HG03439 (cell line): ENCODE measurements around the gene MACROD2.
A peak's percentile ranks its signal among the peaks of the same experiment; 100 is the strongest.

Experiments used
- ATAC-seq: cut with Tn5 transposase; IDR thresholded peaks from one replicate; pipeline ENCODE4 v1.9.1; 2021; ENCODE audit warnings: mild to moderate bottlenecking, moderate library complexity; ENCODE audit not compliant: unreplicated experiment

MACROD2 gene

GRCh38 chr20:15658295-15658694 is 1663.0 kb downstream of the MACROD2 start:
- ATAC-seq: no peak

GRCh38 chr20:15673206-15673605 is 1677.9 kb downstream of the MACROD2 start:
- no peak for ATAC-seq

GRCh38 chr20:15674253-15675060 is 1679.1 kb downstream of the MACROD2 start:
- ATAC-seq: no peak

GRCh38 chr20:15675061-15675514 is 1679.8 kb downstream of the MACROD2 start:
- ATAC-seq: no peak

GRCh38 chr20:15675813-15676484 is 1680.6 kb downstream of the MACROD2 start:
- no peak for ATAC-seq

GRCh38 chr20:15676815-15677214 is 1681.5 kb downstream of the MACROD2 start:
- no peak for ATAC-seq

- ATAC-seq: no peak
Observed at GRCh38 chr20:15682690-15683089, 1687.4 kb downstream of the MACROD2 start.

- ATAC-seq: no peak
Observed at GRCh38 chr20:15692570-15692969, 1697.3 kb downstream of the MACROD2 start.

GRCh38 chr20:15699431-15700146 is 1704.3 kb downstream of the MACROD2 start:
- ATAC-seq: no peak

- no peak for ATAC-seq
Observed at GRCh38 chr20:15700147-15700765, 1704.9 kb downstream of the MACROD2 start.

- no peak for ATAC-seq
Observed at GRCh38 chr20:15702161-15702560, 1706.8 kb downstream of the MACROD2 start.

- ATAC-seq: no peak
Observed at GRCh38 chr20:15703171-15703911, 1708.0 kb downstream of the MACROD2 start.

- no peak for ATAC-seq
Observed at GRCh38 chr20:15705975-15706374, 1710.7 kb downstream of the MACROD2 start.

GRCh38 chr20:15706719-15707118 is 1711.4 kb downstream of the MACROD2 start:
- no peak for ATAC-seq

- peak; percentile 56 for ATAC-seq
Observed at GRCh38 chr20:15708984-15709598, 1713.8 kb downstream of the MACROD2 start.

- no peak for ATAC-seq
Observed at GRCh38 chr20:15710636-15711035, 1715.3 kb downstream of the MACROD2 start.

- no peak for ATAC-seq
Observed at GRCh38 chr20:15711177-15711576, 1715.9 kb downstream of the MACROD2 start.

GRCh38 chr20:15716256-15716655 is 1720.9 kb downstream of the MACROD2 start:
- ATAC-seq: no peak

GRCh38 chr20:15726416-15726815 is 1731.1 kb downstream of the MACROD2 start:
- no peak for ATAC-seq

- no peak for ATAC-seq
Observed at GRCh38 chr20:15734052-15734451, 1738.7 kb downstream of the MACROD2 start.
